GM12878 (cell line): ENCODE data around the gene AIRE.

ENCODE experiments used
- BRCA1 ChIP-seq: IDR thresholded peaks from 2 replicates; pipeline ENCODE4 v1.6.1; 2011; ENCODE audit warnings: low read depth, low read length, improper control_type of control experiment
- CBX3 ChIP-seq: fragments of 200-600 bp; sonication (generic); IDR thresholded peaks from 2 replicates; pipeline ENCODE4 v1.6.1; 2016; ENCODE audit warnings: low read depth, borderline replicate concordance
- CTCF ChIP-seq, 3 experiments: IDR thresholded peaks in 2 of 3; conservative IDR thresholded peaks in 1 of 3; 2 replicates each; pipeline ENCODE4 v1.5.1; 2011; ENCODE audit warnings: low read depth in 3 of 3, low read length in 3 of 3, mild to moderate bottlenecking in 3 of 3, control low read depth in 2 of 3, moderate library complexity in 2 of 3, inconsistent platforms in 1 of 3, mixed read lengths in 1 of 3; ENCODE audit not compliant: control insufficient read depth in 2 of 3, insufficient read depth in 1 of 3; ENCODE audit errors: extremely low read depth in 1 of 3
- GATAD2B ChIP-seq: fragments of 450-650 bp; conservative IDR thresholded peaks from 2 replicates; pipeline ENCODE4 v1.6.1; 2017; ENCODE audit warnings: low read depth, mild to moderate bottlenecking, moderate library complexity
- RFX5 ChIP-seq: IDR thresholded peaks from 2 replicates; pipeline ENCODE4 v1.6.1; 2011; ENCODE audit warnings: low read depth, low read length, improper control_type of control experiment
- TARDBP ChIP-seq: IDR thresholded peaks from 2 replicates; pipeline ENCODE4 v1.6.1; 2016; ENCODE audit warnings: borderline replicate concordance

GRCh38 chr21:44291078-44291935 is 5.6 kb downstream of the AIRE start:
- no peak for TF ChIP-seq CTCF (IDR thresholded peaks at IDR 0.05 in 2 of 3, conservative IDR thresholded peaks at IDR 0.05 in 1 of 3; ENCODE audit: control insufficient read depth in 2 of 3, extremely low read depth in 1 of 3, insufficient read depth in 1 of 3, low read depth in 3 of 3, low read length in 3 of 3)
- no peak for TF ChIP-seq GATAD2B
- no peak for TF ChIP-seq CBX3
- TF ChIP-seq BRCA1, result no peak
- no peak for TF ChIP-seq TARDBP
- TF ChIP-seq RFX5, result no peak
